ENCODE results near the gene BRAF.

Gene BRAF

DNA sequence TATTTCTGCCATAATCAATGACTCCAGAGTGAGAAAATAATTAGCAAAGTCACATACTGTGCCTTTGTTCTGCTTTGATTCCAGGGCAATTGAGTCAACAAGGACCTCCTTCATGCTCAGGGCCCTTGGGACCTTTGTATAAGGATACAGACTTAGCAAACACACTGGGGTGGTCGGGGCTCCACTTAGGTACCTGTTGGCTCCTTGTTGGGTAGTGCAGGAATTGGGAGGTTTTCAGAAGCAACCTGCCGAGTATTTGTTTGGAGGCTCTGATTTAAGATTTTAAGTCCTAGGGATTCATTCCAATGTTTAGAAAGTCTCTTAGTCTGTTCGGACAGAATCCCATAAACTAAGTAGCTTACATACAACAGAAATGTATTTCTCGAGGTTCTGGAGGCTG lies 249.0 kb downstream of the BRAF start:
- no peak for TF ChIP-seq EGR1 (IDR thresholded peaks at IDR 0.05)
- TF ChIP-seq ZBTB7A (IDR thresholded peaks at IDR 0.05; ENCODE audit: low read depth): no peak
- TF ChIP-seq CEBPB (IDR thresholded peaks at IDR 0.05): no peak
- TF ChIP-seq, protein P1, sequence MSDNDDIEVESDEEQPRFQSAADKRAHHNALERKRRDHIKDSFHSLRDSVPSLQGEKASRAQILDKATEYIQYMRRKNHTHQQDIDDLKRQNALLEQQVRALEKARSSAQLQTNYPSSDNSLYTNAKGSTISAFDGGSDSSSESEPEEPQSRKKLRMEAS (IDR thresholded peaks at IDR 0.05): no peak
- TF ChIP-seq, protein P2, sequence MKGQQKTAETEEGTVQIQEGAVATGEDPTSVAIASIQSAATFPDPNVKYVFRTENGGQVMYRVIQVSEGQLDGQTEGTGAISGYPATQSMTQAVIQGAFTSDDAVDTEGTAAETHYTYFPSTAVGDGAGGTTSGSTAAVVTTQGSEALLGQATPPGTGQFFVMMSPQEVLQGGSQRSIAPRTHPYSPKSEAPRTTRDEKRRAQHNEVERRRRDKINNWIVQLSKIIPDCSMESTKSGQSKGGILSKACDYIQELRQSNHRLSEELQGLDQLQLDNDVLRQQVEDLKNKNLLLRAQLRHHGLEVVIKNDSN (IDR thresholded peaks at IDR 0.05): no peak
- no peak for TF ChIP-seq NFIC (IDR thresholded peaks at IDR 0.05)
- TF ChIP-seq, protein P3, sequence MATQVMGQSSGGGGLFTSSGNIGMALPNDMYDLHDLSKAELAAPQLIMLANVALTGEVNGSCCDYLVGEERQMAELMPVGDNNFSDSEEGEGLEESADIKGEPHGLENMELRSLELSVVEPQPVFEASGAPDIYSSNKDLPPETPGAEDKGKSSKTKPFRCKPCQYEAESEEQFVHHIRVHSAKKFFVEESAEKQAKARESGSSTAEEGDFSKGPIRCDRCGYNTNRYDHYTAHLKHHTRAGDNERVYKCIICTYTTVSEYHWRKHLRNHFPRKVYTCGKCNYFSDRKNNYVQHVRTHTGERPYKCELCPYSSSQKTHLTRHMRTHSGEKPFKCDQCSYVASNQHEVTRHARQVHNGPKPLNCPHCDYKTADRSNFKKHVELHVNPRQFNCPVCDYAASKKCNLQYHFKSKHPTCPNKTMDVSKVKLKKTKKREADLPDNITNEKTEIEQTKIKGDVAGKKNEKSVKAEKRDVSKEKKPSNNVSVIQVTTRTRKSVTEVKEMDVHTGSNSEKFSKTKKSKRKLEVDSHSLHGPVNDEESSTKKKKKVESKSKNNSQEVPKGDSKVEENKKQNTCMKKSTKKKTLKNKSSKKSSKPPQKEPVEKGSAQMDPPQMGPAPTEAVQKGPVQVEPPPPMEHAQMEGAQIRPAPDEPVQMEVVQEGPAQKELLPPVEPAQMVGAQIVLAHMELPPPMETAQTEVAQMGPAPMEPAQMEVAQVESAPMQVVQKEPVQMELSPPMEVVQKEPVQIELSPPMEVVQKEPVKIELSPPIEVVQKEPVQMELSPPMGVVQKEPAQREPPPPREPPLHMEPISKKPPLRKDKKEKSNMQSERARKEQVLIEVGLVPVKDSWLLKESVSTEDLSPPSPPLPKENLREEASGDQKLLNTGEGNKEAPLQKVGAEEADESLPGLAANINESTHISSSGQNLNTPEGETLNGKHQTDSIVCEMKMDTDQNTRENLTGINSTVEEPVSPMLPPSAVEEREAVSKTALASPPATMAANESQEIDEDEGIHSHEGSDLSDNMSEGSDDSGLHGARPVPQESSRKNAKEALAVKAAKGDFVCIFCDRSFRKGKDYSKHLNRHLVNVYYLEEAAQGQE (IDR thresholded peaks at IDR 0.05; ENCODE audit: low read depth): no peak
- no peak for TF ChIP-seq YY1 (IDR thresholded peaks at IDR 0.05; ENCODE audit: low read depth)
- no peak for TF ChIP-seq RAD21 (IDR thresholded peaks at IDR 0.05; ENCODE audit: low read depth)
- no peak for TF ChIP-seq EP300 (IDR thresholded peaks at IDR 0.05; ENCODE audit: borderline replicate concordance)
- TF ChIP-seq TEAD4 (IDR thresholded peaks at IDR 0.05): no peak
- TF ChIP-seq TCF12 (IDR thresholded peaks at IDR 0.05; ENCODE audit: low read depth): no peak
- no peak for TF ChIP-seq TAF1 (IDR thresholded peaks at IDR 0.05; ENCODE audit: low read depth)
- TF ChIP-seq CREB1 (IDR thresholded peaks at IDR 0.05; ENCODE audit: low read depth): no peak

DNA sequence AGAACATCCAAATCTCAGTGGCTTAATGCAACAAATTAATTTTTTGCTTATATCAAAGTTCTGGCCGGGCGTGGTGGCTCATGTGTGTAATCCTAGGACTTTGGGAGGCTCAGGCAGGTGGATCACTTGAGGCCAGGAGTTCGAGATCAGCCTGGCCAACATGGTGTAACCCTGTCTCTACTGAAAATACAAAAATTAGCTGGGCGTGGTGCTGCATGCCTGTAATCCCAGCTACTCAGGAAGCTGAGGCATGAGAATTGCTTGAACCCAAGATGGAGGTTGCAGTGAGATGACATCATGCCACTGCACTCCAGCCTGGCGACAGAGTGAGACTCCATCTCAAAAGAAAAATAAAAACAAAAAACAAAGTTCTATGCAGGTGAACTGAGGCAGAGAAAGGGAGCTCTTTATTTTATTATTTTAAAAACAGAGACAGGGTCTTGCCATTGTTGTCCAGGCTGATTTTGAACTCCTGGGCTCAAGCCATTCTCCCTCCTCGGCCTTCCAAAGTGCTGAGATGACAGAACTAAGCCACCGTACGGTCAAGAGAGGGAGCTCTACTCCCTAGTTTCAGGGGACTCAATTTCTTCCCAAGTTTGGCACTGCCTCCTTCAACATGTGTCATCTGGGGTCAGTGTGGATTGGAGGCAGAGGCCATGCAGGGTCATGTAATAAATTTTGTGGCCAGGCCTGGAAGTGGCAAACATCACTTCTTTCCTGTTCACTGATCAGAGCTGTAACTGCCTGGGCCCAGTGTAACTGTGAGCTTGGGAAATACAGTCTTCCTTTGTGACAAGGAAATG lies 249.6 kb downstream of the BRAF start:
- TF ChIP-seq, protein P3 (IDR thresholded peaks at IDR 0.05; ENCODE audit: low read depth): no peak
- TF ChIP-seq RAD21 (IDR thresholded peaks at IDR 0.05; ENCODE audit: low read depth): peak; percentile 58

DNA sequence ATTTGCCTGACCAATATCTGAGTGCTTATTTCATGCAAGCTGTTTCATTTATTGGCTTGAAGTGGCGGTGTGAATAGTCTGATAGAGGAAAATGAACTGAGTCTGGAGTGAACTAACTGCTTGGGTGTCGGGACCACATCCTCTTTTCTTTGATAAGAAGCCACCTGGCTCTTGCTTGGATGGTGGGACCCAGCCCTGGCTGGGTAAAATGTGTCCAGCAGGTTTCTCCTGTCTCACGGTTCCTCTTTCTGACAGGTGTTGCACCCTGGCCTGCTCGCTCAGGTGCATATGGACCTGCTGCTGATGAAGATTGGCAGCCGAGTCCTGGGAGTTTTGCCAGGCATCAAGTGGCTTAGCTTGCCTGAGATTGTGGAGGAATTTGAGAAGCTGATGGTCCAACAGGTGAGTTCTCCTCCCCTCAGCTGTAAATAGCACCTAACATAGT lies 250.4 kb downstream of the BRAF start:
- TF ChIP-seq CREB1 (IDR thresholded peaks at IDR 0.05; ENCODE audit: low read depth) (no peak), EP300 (IDR thresholded peaks at IDR 0.05; ENCODE audit: borderline replicate concordance) (no peak), TEAD4 (IDR thresholded peaks at IDR 0.05) (no peak), CEBPB (IDR thresholded peaks at IDR 0.05) (no peak), RAD21 (IDR thresholded peaks at IDR 0.05; ENCODE audit: low read depth) (no peak), ZBTB7A (IDR thresholded peaks at IDR 0.05; ENCODE audit: low read depth) (no peak), NFIC (IDR thresholded peaks at IDR 0.05) (no peak), EGR1 (IDR thresholded peaks at IDR 0.05) (no peak), FOXM1 (IDR thresholded peaks at IDR 0.05; ENCODE audit: borderline replicate concordance, low read depth) (no peak), TAF1 (IDR thresholded peaks at IDR 0.05; ENCODE audit: low read depth) (no peak), TCF12 (IDR thresholded peaks at IDR 0.05; ENCODE audit: low read depth) (no peak), YY1 (IDR thresholded peaks at IDR 0.05; ENCODE audit: low read depth) (no peak)
- TF ChIP-seq, protein P2 (IDR thresholded peaks at IDR 0.05): no peak
- TF ChIP-seq, protein P3 (IDR thresholded peaks at IDR 0.05; ENCODE audit: low read depth): no peak
- TF ChIP-seq, protein P1 (IDR thresholded peaks at IDR 0.05): no peak

DNA sequence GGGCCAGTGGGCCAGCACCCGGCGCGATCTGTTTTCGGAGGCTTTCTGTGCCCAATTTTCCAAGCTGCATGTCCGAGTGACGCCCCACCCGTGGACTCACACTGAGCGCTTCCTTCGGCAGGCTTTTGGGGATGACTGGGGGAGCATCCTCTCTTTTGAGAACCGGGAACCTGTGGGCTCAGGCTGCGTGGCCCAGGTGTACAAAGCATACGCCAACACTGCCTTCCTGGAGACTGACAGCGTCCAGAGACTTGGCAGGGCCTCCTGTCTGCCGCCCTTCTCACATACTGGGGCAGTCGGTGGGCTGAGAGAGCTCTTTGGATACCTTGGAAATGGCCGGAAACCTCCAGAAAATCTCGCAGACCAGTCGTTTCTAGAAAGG lies 251.0 kb downstream of the BRAF start:
- TF ChIP-seq CREB1 (IDR thresholded peaks at IDR 0.05; ENCODE audit: low read depth) (no peak), FOXM1 (IDR thresholded peaks at IDR 0.05; ENCODE audit: borderline replicate concordance, low read depth) (no peak), YY1 (IDR thresholded peaks at IDR 0.05; ENCODE audit: low read depth) (no peak), TCF12 (IDR thresholded peaks at IDR 0.05; ENCODE audit: low read depth) (no peak), ZBTB7A (IDR thresholded peaks at IDR 0.05; ENCODE audit: low read depth) (no peak)
- TF ChIP-seq, protein P2 (IDR thresholded peaks at IDR 0.05): no peak

All from Ishikawa (cell line).